Stimulated activated CD4-positive, alpha-beta T cell treated with anti-CD3 and anti-CD28 coated beads, Interleukin-2, amount 100 ng/mL, for 4 hours (primary cell): ENCODE data around the gene BBOX1.
"Not testable (repeated sequence)": the region's sequence is repeated elsewhere in the genome, so short reads cannot be mapped to it uniquely, and the experiment has no call there.

Source experiments
- DNase-seq: peaks from one replicate; pipeline ENCODE4 v3.0.0-alpha.2; 2020; ENCODE audit warnings: low read depth

The BBOX1 gene

GRCh38 chr11:27084518-27084917 is 43.9 kb downstream of the BBOX1 start:
- DNase-seq = no peak

- no peak for DNase-seq
Measured at GRCh38 chr11:27085111-27085510, 44.5 kb downstream of the BBOX1 start.

GRCh38 chr11:27085605-27086004 is 45.0 kb downstream of the BBOX1 start:
- DNase-seq = no peak

- no peak for DNase-seq
Measured at GRCh38 chr11:27087432-27087831, 46.8 kb downstream of the BBOX1 start.

DNA sequence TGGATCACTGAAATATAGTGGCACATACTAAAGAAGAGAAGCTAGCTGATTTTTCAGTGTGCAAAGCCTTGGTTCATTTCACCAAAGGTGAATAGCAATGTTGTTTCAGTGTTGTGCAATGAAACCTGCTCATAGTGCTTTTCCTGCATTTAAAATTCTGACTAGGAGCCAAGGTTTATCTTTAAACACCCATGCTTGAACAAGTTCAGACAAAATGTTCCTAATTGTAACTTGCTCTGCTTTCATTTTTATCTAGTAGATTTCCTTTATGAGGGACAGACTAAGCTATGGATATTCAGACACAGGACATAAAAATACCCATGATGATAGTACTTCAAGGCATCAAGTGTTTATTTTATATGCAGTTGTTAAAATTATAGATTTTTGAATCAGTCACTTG is 47.7 kb downstream of the BBOX1 start:
- no peak for DNase-seq

DNA sequence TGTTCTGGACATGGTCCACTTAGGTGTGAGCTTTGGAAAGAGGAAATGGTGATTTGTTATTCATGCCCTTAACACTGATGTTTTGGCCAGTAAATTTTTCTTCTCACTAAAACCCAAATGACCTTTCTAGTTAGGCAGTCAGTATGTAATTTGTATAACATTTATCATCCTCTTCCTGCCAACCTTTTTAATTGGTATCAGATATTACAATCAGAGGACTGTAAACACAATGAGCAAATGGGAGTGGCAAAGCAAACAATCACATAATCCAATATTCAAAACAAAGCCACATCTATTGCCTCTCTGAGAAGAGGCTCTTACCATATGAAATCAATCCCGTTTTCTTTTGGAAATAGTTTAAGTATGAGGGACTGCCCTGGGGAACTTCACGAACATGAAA is 49.1 kb downstream of the BBOX1 start:
- DNase-seq = no peak

DNA sequence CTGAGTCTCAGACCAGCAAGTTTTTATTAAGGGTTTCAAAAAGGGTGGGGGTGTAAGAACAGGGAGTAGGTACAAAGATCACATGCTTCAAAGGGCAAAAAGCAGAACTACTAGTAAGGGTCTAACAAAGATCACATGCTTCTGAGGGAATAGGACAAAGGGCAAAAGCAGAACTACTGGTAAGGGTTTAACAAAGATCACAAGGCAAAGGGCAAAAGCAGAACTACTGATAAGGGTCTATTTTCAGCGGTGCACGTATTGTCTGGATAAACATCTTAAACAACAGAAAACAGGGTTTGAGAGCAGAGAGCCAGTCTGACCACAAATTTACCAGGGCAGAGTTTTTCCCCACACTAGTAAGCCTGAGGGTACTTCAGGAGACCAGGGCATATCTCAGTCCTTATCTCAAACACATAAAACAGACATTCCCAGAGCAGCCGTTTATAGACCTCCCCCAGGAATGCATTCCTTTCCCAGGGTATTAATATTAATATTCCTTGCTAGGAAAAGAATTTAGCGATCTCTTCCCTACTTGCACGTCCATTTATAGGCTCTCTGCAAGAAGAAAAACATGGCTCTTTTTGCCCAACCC is 49.8 kb downstream of the BBOX1 start:
- DNase-seq = not testable (repeated sequence)

DNA sequence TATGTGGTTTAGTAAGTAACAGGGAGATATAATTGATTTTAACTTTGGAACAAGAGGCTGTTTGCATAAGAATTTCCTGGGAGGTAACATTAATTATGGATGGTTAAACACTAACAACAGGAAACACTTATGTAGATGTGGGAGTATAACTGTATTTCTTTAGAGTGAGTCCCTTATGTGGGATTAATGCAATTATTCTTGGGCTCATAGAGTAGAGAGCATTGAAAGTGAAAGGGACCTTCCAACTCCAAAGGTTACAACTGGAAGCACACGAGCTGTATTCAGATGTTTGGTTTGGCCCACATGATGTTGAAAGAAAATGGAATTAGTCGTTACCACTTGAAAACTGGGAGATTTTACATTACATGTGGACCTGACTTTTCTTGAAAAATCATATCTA is 53.5 kb downstream of the BBOX1 start:
- DNase-seq = no peak

DNA sequence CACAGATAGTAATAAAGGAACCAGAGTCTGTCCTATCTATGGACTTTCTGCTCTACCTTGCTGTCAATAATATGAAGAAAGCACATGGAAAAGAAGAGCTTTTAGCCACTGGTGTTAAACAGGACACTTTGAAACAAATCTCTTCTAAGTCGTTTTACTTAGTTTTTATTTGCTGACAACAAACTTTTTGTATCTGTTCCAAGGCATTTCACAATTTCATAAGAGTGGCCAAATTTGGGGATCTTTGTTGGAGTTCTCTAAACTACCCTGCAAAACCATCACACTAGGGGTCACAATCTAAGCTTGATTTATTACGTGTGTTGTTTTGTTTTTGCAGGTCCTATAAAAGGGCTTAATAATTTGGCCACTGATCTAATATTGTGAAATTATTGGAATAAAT is 54.4 kb downstream of the BBOX1 start:
- DNase-seq = no peak

DNA sequence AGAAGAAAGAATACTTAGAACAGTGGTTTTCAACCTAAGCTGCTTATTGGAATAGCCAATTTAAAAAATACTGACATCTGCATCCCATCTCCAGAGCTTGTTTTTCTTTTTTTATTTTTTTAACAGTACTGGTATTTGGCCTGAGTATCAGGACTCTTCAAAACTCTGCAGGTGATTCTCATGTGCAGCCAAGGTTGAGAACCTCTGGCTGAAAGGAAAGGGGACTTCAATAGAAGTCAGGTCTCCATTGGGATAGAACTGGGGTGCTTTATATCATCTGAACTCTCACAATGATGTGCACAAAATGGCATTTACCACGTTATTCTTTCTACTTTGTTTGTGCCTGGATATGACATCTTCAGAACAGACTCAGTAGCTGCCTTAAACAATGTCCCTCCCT is 55.3 kb downstream of the BBOX1 start:
- DNase-seq = no peak

GRCh38 chr11:27097551-27097950 is 56.9 kb downstream of the BBOX1 start:
- no peak for DNase-seq

GRCh38 chr11:27100534-27100933 is 59.9 kb downstream of the BBOX1 start:
- DNase-seq = no peak

DNA sequence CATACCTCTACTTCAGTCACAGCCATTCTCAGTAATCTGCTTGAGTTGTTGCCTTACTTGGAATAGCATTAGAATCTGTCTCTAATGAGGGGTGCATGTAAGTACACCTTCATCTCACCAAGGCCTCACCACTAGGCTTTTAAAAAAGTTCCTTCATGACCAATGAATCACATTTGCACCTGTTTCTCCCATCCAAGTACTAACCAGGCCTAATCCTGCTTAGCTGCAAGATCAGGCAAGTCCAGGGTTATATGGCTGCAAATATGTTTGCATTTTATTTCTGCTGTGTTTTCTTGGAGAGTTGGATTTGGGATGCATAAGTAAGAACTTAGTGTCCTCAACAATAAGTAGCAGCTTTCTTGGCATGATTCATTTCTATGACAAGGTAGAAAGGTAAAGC is 66.9 kb downstream of the BBOX1 start:
- DNase-seq = no peak

DNA sequence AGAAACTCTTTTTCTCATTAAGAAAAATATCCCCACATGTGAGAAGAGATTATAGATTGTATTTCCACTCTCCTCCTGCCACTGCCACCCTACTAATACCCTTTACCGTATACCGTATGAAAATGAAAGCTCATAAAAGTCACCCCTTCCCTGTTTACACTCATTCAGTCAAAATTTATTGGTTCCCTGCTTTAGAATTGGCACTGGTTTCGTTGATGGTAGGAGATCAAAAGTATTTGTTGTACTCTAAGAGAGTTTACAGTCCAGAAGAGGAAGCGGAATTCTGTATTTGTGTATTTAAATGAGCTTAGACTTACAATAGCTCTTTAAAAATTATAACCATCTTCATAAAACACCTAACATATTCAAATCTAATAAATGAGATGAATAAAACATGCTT is 68.2 kb downstream of the BBOX1 start:
- DNase-seq = no peak

- DNase-seq = no peak
Measured at GRCh38 chr11:27111896-27112295, 71.3 kb downstream of the BBOX1 start.

- DNase-seq = no peak
Measured at GRCh38 chr11:27112946-27113345, 72.3 kb downstream of the BBOX1 start.

DNA sequence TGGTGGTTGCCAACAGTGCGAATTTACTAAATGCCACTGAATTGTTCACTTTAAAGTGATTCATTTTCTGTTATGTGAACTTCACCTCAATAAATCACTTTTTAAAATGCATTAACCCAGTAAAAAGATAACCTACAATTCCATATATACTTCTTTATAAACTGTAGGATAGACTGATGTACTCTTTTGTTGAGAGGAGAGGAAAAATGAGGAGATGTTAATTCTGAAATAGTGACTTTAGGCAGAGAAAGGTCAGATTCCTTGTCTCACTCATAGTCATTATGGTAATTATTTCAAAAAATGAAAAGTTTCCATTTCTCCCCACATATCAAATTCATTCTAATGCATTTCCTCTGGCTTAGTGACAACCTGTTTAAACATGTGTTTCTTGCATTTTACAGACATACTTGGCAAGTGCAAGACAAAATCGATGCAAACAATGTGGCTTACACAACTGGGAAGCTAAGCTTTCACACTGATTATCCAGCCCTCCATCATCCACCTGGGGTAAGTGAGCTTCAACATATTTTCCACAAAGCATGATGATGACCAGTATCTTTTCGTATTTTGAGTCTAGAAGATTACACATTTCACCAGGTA is 74.5 kb downstream of the BBOX1 start:
- DNase-seq = no peak

DNA sequence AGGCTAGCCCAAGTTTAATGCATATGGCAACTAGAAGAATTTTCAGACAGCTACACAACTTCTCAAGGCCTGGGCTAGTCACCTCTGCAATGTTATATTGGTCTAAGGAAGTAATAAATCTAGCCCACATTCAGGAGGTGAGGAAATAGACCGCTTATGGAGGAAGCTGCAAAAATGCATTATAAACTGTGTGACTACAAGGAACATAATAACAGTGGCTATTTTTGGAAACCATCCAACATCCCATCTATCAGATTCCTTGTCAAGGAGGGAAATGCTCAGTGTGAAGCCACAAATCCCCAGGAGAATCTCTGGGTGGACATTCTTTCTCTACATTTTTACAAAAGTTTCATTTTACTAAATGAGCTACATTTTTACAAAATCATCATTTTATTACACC is 76.1 kb downstream of the BBOX1 start:
- no peak for DNase-seq

GRCh38 chr11:27118371-27118770 is 77.8 kb downstream of the BBOX1 start:
- no peak for DNase-seq

GRCh38 chr11:27118949-27119348 is 78.3 kb downstream of the BBOX1 start:
- no peak for DNase-seq

DNA sequence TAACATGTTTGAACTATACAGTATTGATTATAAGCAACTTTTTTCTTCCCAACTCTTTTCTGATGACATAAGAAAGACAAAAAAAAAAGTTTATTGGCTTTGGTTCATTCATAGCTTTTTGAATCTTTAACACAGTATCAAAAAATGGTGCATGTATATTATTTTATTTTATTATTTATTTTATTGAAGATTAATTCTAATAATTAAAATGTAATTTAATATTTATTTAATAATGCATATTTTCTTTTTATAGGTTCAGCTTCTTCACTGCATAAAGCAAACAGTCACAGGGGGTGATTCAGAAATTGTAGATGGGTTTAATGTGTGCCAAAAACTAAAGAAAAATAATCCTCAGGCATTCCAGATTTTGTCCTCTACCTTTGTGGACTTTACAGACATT is 78.8 kb downstream of the BBOX1 start:
- no peak for DNase-seq

DNA sequence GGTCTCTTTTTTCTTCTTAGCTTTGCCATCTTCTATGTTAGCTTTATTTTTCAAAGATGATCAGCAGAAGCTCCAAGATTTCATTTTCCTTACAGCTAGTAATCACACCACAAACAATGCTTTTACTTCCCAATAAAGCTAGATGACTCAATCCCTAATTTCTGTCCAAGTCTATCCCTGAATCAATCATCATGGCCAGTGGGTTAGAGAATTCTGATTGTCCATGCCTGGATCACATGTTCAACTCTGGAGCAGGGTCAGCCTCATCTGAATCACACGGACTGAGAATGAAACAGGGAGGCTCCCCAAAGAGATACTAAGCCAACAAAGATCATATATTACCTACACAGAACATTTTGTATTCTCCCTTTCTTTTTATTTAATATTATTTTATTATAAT is 79.6 kb downstream of the BBOX1 start:
- no peak for DNase-seq

DNA sequence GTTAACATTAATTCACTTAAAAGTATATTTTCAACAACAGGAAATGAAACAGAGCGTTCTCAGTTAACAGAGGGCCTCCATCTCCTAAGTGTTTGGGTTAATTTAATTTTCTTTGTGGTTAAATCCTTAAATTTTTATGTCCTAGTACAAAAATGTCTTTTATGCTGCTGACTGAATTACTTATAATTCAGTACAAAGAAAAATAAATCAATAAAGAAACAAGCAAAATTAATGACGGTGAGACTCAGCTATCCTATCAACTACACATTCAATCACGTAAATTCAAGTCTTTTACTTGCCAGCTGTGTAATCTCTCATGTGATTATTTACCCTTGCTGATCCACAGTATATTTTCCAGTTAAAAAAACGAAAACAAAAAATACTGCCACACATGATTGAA is 81.4 kb downstream of the BBOX1 start:
- DNase-seq = no peak

- no peak for DNase-seq
Measured at GRCh38 chr11:27124514-27125264, 84.1 kb downstream of the BBOX1 start.
